Activated naive CD4-positive, alpha-beta T cell treated with anti-CD3 and anti-CD28 coated beads for 36 hours (primary cell): Measurements from ENCODE around the gene EML5. TPM values are rescaled to one million over a fixed set of nuclear protein-coding genes. Genes with fewer than 3 reads are reported as not detected.

Source experiments
- CTCF ChIA-PET: fragments of 350-600 bp; sonication (Branson Sonifier 250); formaldehyde crosslinking; loops from one replicate; lab custom pipeline; 2021; ENCODE audit warnings: antibody characterized with exemption; lab: Charles Lee
- DNase-seq: peaks from one replicate; pipeline ENCODE4 v3.0.0-alpha.2; 2020
- H3K27ac Mint-ChIP-seq: one replicate; pipeline ENCODE4 v1.8.0; 2021; ENCODE audit warnings: mild to moderate bottlenecking, mixed read lengths
- H3K27me3 Mint-ChIP-seq: one replicate; pipeline ENCODE4 v1.8.0; 2021; ENCODE audit warnings: low read depth, mixed read lengths
- H3K36me3 Mint-ChIP-seq: one replicate; pipeline ENCODE4 v1.8.0; 2021; ENCODE audit warnings: low read depth, mixed read lengths
- H3K4me1 Mint-ChIP-seq: one replicate; pipeline ENCODE4 v1.8.0; 2021; ENCODE audit warnings: low read depth, mixed read lengths
- H3K4me3 Mint-ChIP-seq: one replicate; pipeline ENCODE4 v1.8.0; 2021; ENCODE audit warnings: mild to moderate bottlenecking, moderate library complexity, mixed read lengths
- H3K9me3 Mint-ChIP-seq: one replicate; pipeline ENCODE4 v1.8.0; 2021; ENCODE audit warnings: mixed read lengths
- intact Hi-C: fragments of 100-400 bp; cut with micrococcal nuclease; formaldehyde crosslinking; loops from one replicate; pipeline ENCODE4 v1.15.1; 2023
- total RNA-seq, 2 experiments: library from RNA; stranded (reverse); gene quantifications; one replicate each; pipeline ENCODE4 v1.2.3, GENCODE V29; 2021

Gene EML5
- total RNA-seq, 2 experiments from 2014 or later: 3.7 to 3.8 TPM

DNA sequence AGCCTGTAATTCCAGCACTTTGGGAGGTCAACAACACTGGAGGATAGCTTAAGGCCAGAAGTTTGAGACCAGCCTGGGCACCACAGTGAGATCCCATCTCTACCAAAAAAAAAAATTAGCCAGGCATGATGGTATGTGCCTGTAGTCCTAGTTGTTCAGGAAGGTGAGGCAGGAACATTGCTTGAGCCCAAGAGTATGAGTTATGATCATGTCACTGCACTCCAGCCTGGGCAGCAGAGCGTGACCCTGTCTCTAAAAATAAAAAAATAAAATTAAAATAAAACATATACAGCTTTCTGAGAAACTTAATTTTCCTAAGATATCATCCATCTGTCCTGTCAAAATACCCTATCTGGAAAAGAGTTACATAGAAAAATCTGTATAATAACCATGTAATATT is 38.9 kb downstream of the EML5 start:
- Mint-ChIP-seq H3K9me3 (no peaks in the 10 kb centered on the region), H3K4me3 (no peak overlapping the region), H3K27me3 (no peaks in the 10 kb centered on the region), H3K27ac (no peak overlapping the region), H3K36me3 (peaks cover 8% of the 10 kb centered on the region), H3K4me1 (no peaks in the 10 kb centered on the region)
- DNase-seq: no peak
- intact Hi-C loops: no loop called here
- CTCF ChIA-PET: interaction anchor here (0.6 to 1.1 kb wide), 2 partner anchors 11 to 269 kb away, joined by 3 read pairs; no protein-coding TSS in a partner anchor

- Mint-ChIP-seq H3K27me3 (no peaks in the 10 kb centered on the region), H3K4me3 (no peak overlapping the region), H3K36me3 (peaks cover 9% of the 10 kb centered on the region), H3K9me3 (no peaks in the 10 kb centered on the region), H3K4me1 (no peaks in the 10 kb centered on the region), H3K27ac (peak overlapping the region; percentile 9)
- no peak for DNase-seq
- CTCF ChIA-PET: no interaction called here
- intact Hi-C loops: no loop called here
Observed at GRCh38 chr14:88750945-88751344, 41.8 kb downstream of the EML5 start.

- Mint-ChIP-seq H3K4me1 (no peaks in the 10 kb centered on the region), H3K36me3 (peaks cover 8% of the 10 kb centered on the region), H3K9me3 (no peaks in the 10 kb centered on the region), H3K27ac (no peak overlapping the region), H3K27me3 (no peaks in the 10 kb centered on the region), H3K4me3 (no peak overlapping the region)
- CTCF ChIA-PET: no interaction called here
- DNase-seq: no peak
- intact Hi-C loops: no loop called here
Observed at GRCh38 chr14:88750413-88750812, 42.3 kb downstream of the EML5 start.

- intact Hi-C loops: no loop called here
- Mint-ChIP-seq H3K27me3 (no peaks in the 10 kb centered on the region), H3K36me3 (peaks cover 8% of the 10 kb centered on the region), H3K4me1 (no peaks in the 10 kb centered on the region), H3K4me3 (no peak overlapping the region), H3K9me3 (no peaks in the 10 kb centered on the region), H3K27ac (no peak overlapping the region)
- CTCF ChIA-PET: no interaction called here
- DNase-seq: no peak
Observed at GRCh38 chr14:88749139-88749538, 43.6 kb downstream of the EML5 start.

- Mint-ChIP-seq H3K9me3 (no peaks in the 10 kb centered on the region), H3K27me3 (no peaks in the 10 kb centered on the region), H3K4me1 (no peaks in the 10 kb centered on the region), H3K36me3 (peaks cover 8% of the 10 kb centered on the region), H3K4me3 (no peak overlapping the region), H3K27ac (no peak overlapping the region)
- no peak for DNase-seq
- CTCF ChIA-PET: interaction anchor here (0.9 kb wide), 1 partner anchor 22 kb away, joined by 3 read pairs; no protein-coding TSS in a partner anchor
- intact Hi-C loops: no loop called here
Observed at GRCh38 chr14:88748288-88748687, 44.5 kb downstream of the EML5 start.

DNA sequence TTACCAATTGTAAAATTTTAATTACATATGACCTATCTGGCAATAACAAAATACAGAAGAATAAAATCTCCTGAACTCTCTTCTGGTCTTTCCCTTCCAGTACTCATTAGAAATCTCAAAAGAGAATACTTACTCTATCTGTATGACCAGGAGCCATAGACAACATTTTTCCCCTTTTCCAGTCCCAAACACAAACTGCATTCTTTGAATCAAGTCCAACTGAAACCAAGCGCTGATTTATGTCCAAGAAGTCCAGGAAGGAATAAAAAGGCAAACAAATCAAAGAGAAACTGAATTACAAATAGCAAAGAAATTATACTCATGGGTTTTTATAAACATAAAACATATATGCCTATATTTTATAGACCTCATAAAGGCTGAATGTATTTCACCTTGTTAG is 46.7 kb downstream of the EML5 start:
- no peak for DNase-seq
- Mint-ChIP-seq H3K27ac (no peak overlapping the region), H3K36me3 (peaks cover 2% of the 10 kb centered on the region), H3K9me3 (no peaks in the 10 kb centered on the region), H3K4me1 (no peaks in the 10 kb centered on the region), H3K27me3 (no peaks in the 10 kb centered on the region), H3K4me3 (no peak overlapping the region)
- intact Hi-C loops: no loop called here
- CTCF ChIA-PET: no interaction called here

DNA sequence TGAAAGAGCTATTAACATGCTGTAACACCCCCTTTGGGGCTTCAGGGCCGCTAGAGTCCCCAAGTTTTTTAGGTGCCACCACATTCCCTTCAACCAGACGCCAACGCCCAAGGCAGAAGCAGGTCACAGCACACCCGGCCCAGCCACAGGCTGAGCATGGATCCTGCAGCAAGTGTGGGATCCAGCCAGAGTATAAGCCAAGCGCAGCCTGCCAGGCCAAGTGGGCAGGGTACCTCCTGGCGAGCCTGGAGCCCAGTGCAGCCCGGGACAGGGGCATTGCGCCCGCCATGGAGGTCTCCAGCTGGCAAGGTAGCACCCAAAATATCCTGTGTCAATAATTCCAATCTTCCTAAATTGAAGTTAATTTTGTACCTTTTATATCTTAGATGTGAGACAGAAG is 55.5 kb downstream of the EML5 start:
- CTCF ChIA-PET: no interaction called here
- H3K4me1 Mint-ChIP-seq: no peaks in the 10 kb centered on the region
- no peak for DNase-seq
- H3K27me3 Mint-ChIP-seq: no peaks in the 10 kb centered on the region
- H3K27ac Mint-ChIP-seq: no peak overlapping the region
- no peak overlapping the region for H3K4me3 Mint-ChIP-seq
- peaks cover 24% of the 10 kb centered on the region for H3K36me3 Mint-ChIP-seq
- peaks cover 2% of the 10 kb centered on the region for H3K9me3 Mint-ChIP-seq
- intact Hi-C loops: no loop called here

- H3K9me3 Mint-ChIP-seq: peaks cover 2% of the 10 kb centered on the region
- peaks cover 28% of the 10 kb centered on the region for H3K36me3 Mint-ChIP-seq
- H3K27ac Mint-ChIP-seq: no peak overlapping the region
- intact Hi-C loops: no loop called here
- no peaks in the 10 kb centered on the region for H3K4me1 Mint-ChIP-seq
- no peak overlapping the region for H3K4me3 Mint-ChIP-seq
- no peak for DNase-seq
- CTCF ChIA-PET: interaction anchor here (0.7 to 1.0 kb wide), 4 partner anchors 39 to 1085 kb away, joined by 3 read pairs; no protein-coding TSS in a partner anchor
- H3K27me3 Mint-ChIP-seq: no peaks in the 10 kb centered on the region
Observed at GRCh38 chr14:88733121-88733520, 59.6 kb downstream of the EML5 start.

- intact Hi-C loops: no loop called here
- H3K27ac Mint-ChIP-seq: no peak overlapping the region
- peaks cover 2% of the 10 kb centered on the region for H3K9me3 Mint-ChIP-seq
- CTCF ChIA-PET: no interaction called here
- H3K27me3 Mint-ChIP-seq: no peaks in the 10 kb centered on the region
- peaks cover 12% of the 10 kb centered on the region for H3K36me3 Mint-ChIP-seq
- no peaks in the 10 kb centered on the region for H3K4me1 Mint-ChIP-seq
- no peak for DNase-seq
- no peak overlapping the region for H3K4me3 Mint-ChIP-seq
Observed at GRCh38 chr14:88729159-88729558, 63.6 kb downstream of the EML5 start.

- CTCF ChIA-PET: no interaction called here
- no peaks in the 10 kb centered on the region for H3K27me3 Mint-ChIP-seq
- no peaks in the 10 kb centered on the region for H3K4me1 Mint-ChIP-seq
- intact Hi-C loops: no loop called here
- no peaks in the 10 kb centered on the region for H3K9me3 Mint-ChIP-seq
- DNase-seq: no peak
- H3K4me3 Mint-ChIP-seq: no peak overlapping the region
- no peak overlapping the region for H3K27ac Mint-ChIP-seq
- H3K36me3 Mint-ChIP-seq: peaks cover 9% of the 10 kb centered on the region
Observed at GRCh38 chr14:88727057-88727456, 65.7 kb downstream of the EML5 start.

DNA sequence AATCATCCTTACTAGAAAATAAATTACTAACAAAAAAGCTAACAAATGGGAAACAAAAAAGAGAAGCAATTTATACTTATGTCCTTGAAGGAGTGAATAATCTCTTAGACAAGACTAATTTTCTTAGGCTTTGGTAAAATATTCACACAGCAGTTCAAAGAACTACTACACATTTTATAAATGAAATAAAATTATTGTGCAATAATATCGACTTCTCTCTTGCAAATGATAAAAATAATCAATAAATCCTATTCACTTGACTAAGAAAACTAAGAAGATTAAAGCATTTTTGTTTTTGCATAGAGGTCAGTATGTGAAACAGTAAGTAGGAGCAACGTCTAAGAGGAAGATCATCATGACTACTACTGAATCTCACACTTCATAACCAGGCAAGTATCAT is 82.0 kb downstream of the EML5 start:
- Mint-ChIP-seq H3K27me3 (no peaks in the 10 kb centered on the region), H3K36me3 (peaks cover 2% of the 10 kb centered on the region), H3K9me3 (no peaks in the 10 kb centered on the region), H3K4me3 (no peak overlapping the region), H3K4me1 (no peaks in the 10 kb centered on the region), H3K27ac (no peak overlapping the region)
- CTCF ChIA-PET: no interaction called here
- DNase-seq: no peak
- intact Hi-C loops: no loop called here

- Mint-ChIP-seq H3K4me3 (no peak overlapping the region), H3K9me3 (no peaks in the 10 kb centered on the region), H3K36me3 (peaks cover 8% of the 10 kb centered on the region), H3K27me3 (no peaks in the 10 kb centered on the region), H3K27ac (no peak overlapping the region), H3K4me1 (no peaks in the 10 kb centered on the region)
- CTCF ChIA-PET: interaction anchor here (1.0 kb wide), 1 partner anchor 39 kb away, joined by 4 read pairs; no protein-coding TSS in a partner anchor
- DNase-seq: no peak
- intact Hi-C loops: no loop called here
Observed at GRCh38 chr14:88707088-88707487, 85.7 kb downstream of the EML5 start.

DNA sequence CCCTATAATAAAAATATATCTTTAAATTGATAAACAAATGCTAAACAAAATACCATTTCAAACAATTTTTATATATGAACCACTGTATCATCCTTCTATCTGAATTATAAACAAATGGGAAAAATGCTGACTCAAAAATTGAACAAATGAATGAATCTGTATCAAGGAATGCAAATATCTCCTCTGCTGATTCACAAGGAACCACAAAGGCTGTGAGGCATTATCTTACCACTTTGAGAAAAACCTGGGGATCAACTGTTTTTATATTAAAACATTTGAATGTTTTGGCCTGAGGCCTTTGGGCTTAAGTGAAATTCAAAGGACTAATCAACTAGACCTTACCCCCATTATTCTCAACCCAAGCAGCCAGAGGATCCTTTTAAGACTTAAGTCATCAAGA is 86.3 kb downstream of the EML5 start:
- Mint-ChIP-seq H3K27ac (no peak overlapping the region), H3K9me3 (no peaks in the 10 kb centered on the region), H3K36me3 (peaks cover 8% of the 10 kb centered on the region), H3K4me3 (no peak overlapping the region), H3K27me3 (no peaks in the 10 kb centered on the region), H3K4me1 (no peaks in the 10 kb centered on the region)
- CTCF ChIA-PET: no interaction called here
- intact Hi-C loops: no loop called here
- DNase-seq: no peak
